A673 (cell line): ENCODE measurements around the gene ZNF680. TPM values are rescaled to one million over a fixed set of nuclear protein-coding genes. Genes with fewer than 3 reads are reported as not detected.
"Not testable (repeated sequence)": the region's sequence is repeated elsewhere in the genome, so short reads cannot be mapped to it uniquely, and the experiment has no call there.

Experiments used
- BruUV-seq: library from RNA; stranded (reverse); fragments of 400-500 nt; replicated peaks from 2 replicates; lab custom pipeline; 2021; lab: Mats Ljungman, UMichigan
- CTCF ChIA-PET: fragments of 300-600 bp; sonication (Branson Sonifier 250); formaldehyde crosslinking; loops from one replicate; lab custom pipeline; 2022; ENCODE audit warnings: antibody characterized with exemption; lab: Charles Lee
- POLR2A ChIA-PET: fragments of 300-600 bp; sonication (Branson Sonifier 250); formaldehyde crosslinking; loops from one replicate; lab custom pipeline; 2022; ENCODE audit warnings: antibody characterized with exemption; ENCODE audit not compliant: low non-redundant PET; lab: Charles Lee
- DNase-seq: peaks from one replicate; pipeline ENCODE4 v3.0.0-alpha.2; 2015; ENCODE audit warnings: low spot score
- H3K27ac ChIP-seq: fragments of 200-600 bp; sonication (generic); 2 replicates; pipeline ENCODE4 v1.5.1; 2016; ENCODE audit warnings: mixed run types, low read depth, mild to moderate bottlenecking, mixed read lengths, antibody characterized with exemption, low read length; ENCODE audit not compliant: poor library complexity, severe bottlenecking
- H3K27me3 ChIP-seq: fragments of 200-600 bp; sonication (generic); replicated peaks from 2 replicates; pipeline ENCODE4 v1.6.1; 2017; ENCODE audit warnings: mixed run types, low read depth, mild to moderate bottlenecking, mixed read lengths, antibody characterized with exemption, low read length; ENCODE audit not compliant: insufficient read depth, poor library complexity
- H3K36me3 ChIP-seq: fragments of 200-600 bp; sonication (generic); 2 replicates; pipeline ENCODE4 v1.6.1; 2016; ENCODE audit warnings: mixed run types, mild to moderate bottlenecking, mixed read lengths, antibody characterized with exemption, low read length; ENCODE audit not compliant: insufficient read depth, poor library complexity, severe bottlenecking
- H3K4me1 ChIP-seq: fragments of 200-600 bp; sonication (generic); 2 replicates; pipeline ENCODE4 v1.6.1; 2017; ENCODE audit warnings: mixed run types, mild to moderate bottlenecking, mixed read lengths, antibody characterized with exemption, low read length; ENCODE audit not compliant: insufficient read depth, poor library complexity, severe bottlenecking
- H3K4me3 ChIP-seq: fragments of 200-600 bp; sonication (generic); 2 replicates; pipeline ENCODE4 v1.5.1; 2016; ENCODE audit warnings: low read depth, mixed run types, mild to moderate bottlenecking, mixed read lengths, low read length; ENCODE audit not compliant: poor library complexity, severe bottlenecking
- H3K9me3 ChIP-seq: fragments of 200-600 bp; sonication (generic); 2 replicates; pipeline ENCODE4 v1.6.1; 2016; ENCODE audit warnings: mixed run types, low read depth, mild to moderate bottlenecking, mixed read lengths, antibody characterized with exemption, low read length; ENCODE audit not compliant: poor library complexity, severe bottlenecking
- EZH2 ChIP-seq: fragments of 200-600 bp; sonication (generic); IDR thresholded peaks from 2 replicates; pipeline ENCODE4 v1.6.1; 2017; ENCODE audit warnings: borderline replicate concordance, low read depth, mild to moderate bottlenecking, mixed read lengths, antibody characterized with exemption, low read length; ENCODE audit not compliant: poor library complexity, severe bottlenecking
- intact Hi-C: fragments of 100-400 bp; cut with micrococcal nuclease; formaldehyde crosslinking; loops from one replicate; pipeline ENCODE4 v1.10.0; 2022; ENCODE audit not compliant: unreplicated experiment
- total RNA-seq: library from RNA; stranded (reverse); gene quantifications from 2 replicates; pipeline ENCODE4 v1.2.3, GENCODE V29; 2021
- TF ChIP-seq, protein P1 (sequence below): fragments of 300-800, 200-600 bp; sonication (generic); conservative IDR thresholded peaks from 2 replicates; pipeline ENCODE4 v1.5.1; 2017; ENCODE audit warnings: low read depth, mild to moderate bottlenecking, antibody characterized with exemption, low read length, moderate library complexity, mixed read lengths

The ZNF680 gene
- total RNA-seq, 1 experiment from 2014 or later: 10.2 TPM

DNA sequence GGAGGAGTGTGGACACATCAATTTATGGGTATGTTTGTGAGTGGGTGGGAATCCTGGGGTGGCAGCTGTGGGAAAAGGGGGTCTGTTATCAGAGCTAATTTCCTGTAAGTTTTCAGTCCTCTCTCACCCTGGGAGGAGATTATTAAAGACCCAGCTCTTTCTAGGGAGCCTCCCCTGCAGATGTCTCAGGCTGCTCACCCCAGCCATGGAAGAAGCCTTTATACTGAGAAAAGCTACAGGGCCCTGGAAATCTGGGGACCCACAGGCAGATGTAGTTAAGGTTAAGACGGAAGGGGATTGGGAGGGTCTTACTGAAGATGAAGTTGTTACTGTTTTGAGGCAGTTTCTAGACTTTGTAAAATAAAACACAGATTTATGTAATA lies 4.6 kb downstream of the ZNF680 start:
- Histone ChIP-seq H3K4me3 (no peak overlapping the region), H3K9me3 (peaks cover 15% of the 10 kb centered on the region), H3K4me1 (no peaks in the 10 kb centered on the region), H3K27ac (peak overlapping the region; percentile 38), H3K27me3 (no peaks in the 10 kb centered on the region), H3K36me3 (peaks cover 8% of the 10 kb centered on the region)
- no peak for DNase-seq
- intact Hi-C loops: no loop called here
- no peak for TF ChIP-seq EZH2
- TF ChIP-seq, protein P1, sequence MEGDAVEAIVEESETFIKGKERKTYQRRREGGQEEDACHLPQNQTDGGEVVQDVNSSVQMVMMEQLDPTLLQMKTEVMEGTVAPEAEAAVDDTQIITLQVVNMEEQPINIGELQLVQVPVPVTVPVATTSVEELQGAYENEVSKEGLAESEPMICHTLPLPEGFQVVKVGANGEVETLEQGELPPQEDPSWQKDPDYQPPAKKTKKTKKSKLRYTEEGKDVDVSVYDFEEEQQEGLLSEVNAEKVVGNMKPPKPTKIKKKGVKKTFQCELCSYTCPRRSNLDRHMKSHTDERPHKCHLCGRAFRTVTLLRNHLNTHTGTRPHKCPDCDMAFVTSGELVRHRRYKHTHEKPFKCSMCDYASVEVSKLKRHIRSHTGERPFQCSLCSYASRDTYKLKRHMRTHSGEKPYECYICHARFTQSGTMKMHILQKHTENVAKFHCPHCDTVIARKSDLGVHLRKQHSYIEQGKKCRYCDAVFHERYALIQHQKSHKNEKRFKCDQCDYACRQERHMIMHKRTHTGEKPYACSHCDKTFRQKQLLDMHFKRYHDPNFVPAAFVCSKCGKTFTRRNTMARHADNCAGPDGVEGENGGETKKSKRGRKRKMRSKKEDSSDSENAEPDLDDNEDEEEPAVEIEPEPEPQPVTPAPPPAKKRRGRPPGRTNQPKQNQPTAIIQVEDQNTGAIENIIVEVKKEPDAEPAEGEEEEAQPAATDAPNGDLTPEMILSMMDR: no peak
- POLR2A ChIA-PET: no interaction called here
- CTCF ChIA-PET: no interaction called here
- BruUV-seq: no TSS peak

DNA sequence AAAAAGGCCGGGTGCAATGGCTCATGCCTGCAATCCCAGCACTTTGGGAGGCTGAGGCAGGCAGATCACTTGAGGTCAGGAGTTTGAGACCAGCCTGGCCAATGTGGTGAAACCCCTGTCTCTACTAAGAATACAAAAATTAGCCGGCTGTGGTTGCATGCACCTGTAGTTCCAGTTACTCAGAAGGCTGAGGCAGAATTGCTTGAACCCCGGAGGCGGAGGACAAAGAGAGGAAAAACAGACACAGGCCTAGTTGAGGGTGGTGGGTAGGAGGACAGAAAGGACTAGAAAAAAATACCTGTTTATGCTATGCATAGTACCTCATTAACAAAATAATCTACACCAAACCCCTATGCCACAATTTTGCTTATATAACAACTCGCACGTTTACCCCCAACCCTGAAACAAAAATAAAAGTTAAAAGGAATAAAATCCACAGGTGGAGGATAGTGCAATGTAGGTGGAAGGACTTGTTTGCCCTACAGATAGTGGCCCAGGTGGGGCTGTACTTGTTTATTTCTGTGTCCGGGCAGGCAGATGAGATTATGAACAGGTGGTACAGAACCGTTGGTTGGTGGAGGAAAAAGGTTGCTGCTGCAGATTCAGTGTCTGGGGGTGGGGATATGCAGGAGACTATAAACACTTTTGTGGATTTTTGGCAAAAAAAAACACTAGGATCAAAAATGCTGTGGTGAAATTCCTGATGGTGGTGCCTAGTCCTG lies 5.1 kb downstream of the ZNF680 start:
- peaks cover 8% of the 10 kb centered on the region for H3K36me3 ChIP-seq
- no TSS peak for BruUV-seq
- intact Hi-C loops: no loop called here
- no peak overlapping the region for H3K4me3 ChIP-seq
- ChIA-PET CTCF (no interaction called here), POLR2A (no interaction called here)
- H3K4me1 ChIP-seq: no peaks in the 10 kb centered on the region
- H3K9me3 ChIP-seq: peaks cover 15% of the 10 kb centered on the region
- H3K27me3 ChIP-seq: no peaks in the 10 kb centered on the region
- no peak for DNase-seq
- TF ChIP-seq, protein P1: no peak
- TF ChIP-seq EZH2: no peak
- H3K27ac ChIP-seq: no peak overlapping the region

DNA sequence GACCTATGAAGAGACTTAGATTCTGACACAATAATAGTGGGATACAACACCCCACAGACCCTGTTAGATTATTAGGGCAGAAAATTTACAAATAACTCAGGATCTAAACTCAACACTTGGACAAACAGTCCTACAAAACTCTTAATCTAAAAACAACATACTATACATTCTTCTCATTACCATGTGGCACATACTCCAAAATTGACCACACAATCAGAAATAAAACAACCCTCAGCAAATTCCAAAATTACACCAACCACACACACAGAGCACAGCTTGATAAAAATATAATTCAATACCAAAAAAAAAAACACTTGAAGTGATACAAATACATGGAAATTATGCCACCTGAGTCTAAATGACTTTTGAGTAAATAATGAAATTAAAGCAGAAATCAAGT lies 7.8 kb downstream of the ZNF680 start:
- peaks cover 19% of the 10 kb centered on the region for H3K9me3 ChIP-seq
- peaks cover 3% of the 10 kb centered on the region for H3K36me3 ChIP-seq
- H3K4me3 ChIP-seq: no peak overlapping the region
- H3K4me1 ChIP-seq: no peaks in the 10 kb centered on the region
- DNase-seq: no peak
- no peak overlapping the region for H3K27ac ChIP-seq
- intact Hi-C loops: no loop called here
- CTCF ChIA-PET: no interaction called here
- POLR2A ChIA-PET: no interaction called here
- no TSS peak for BruUV-seq
- no peaks in the 10 kb centered on the region for H3K27me3 ChIP-seq
- TF ChIP-seq, protein P1: no peak
- no peak for TF ChIP-seq EZH2

GRCh38 chr7:64554188-64554587 lies 8.7 kb downstream of the ZNF680 start:
- H3K9me3 ChIP-seq: peaks cover 19% of the 10 kb centered on the region
- intact Hi-C loops, BruUV-seq, H3K4me1 ChIP-seq, DNase-seq, POLR2A ChIA-PET, H3K27me3 ChIP-seq, CTCF ChIA-PET, H3K4me3 ChIP-seq, H3K27ac ChIP-seq, H3K36me3 ChIP-seq: not testable (repeated sequence)
